Endothelial cell of umbilical vein (primary cell): ENCODE data around the gene PCDHB2. TPM values are rescaled to one million over a fixed set of nuclear protein-coding genes. Genes with fewer than 3 reads are reported as not detected.
"Not testable (repeated sequence)": the region's sequence is repeated elsewhere in the genome, so short reads cannot be mapped to it uniquely, and the experiment has no call there.

Experiments used
- BruUV-seq: library from RNA; stranded (reverse); fragments of 400-500 nt; replicated peaks from 2 replicates; lab custom pipeline; 2021; lab: Mats Ljungman, UMichigan
- CTCF ChIA-PET: fragments of 300-600, 350-600 bp; sonication (Branson Sonifier 250); formaldehyde crosslinking; loops from one replicate; lab custom pipeline; 2021; ENCODE audit warnings: antibody characterized with exemption, inconsistent platforms; lab: Charles Lee
- POLR2A ChIA-PET: fragments of 300-600, 350-600 bp; sonication (Branson Sonifier 250); formaldehyde crosslinking; loops from one replicate; lab custom pipeline; 2021; ENCODE audit warnings: antibody characterized with exemption, inconsistent platforms; lab: Charles Lee
- DNase-seq: peaks from one replicate; pipeline ENCODE4 v3.0.0-alpha.2; 2011; ENCODE audit warnings: low read depth, low spot score
- FAIRE-seq: peaks from 2 replicates; lab custom pipeline; 2011; peaks lifted over from hg19 to GRCh38; lab: Jason Lieb, UNC
- H2AFZ ChIP-seq: 2 replicates; pipeline ENCODE4 v1.6.0; 2012; ENCODE audit warnings: low read depth, low read length, control low read depth, inconsistent platforms
- H3K27ac ChIP-seq: 2 replicates; pipeline ENCODE4 v1.5.1; 2011; ENCODE audit warnings: low read depth, mild to moderate bottlenecking, control low read depth, low read length, moderate library complexity; ENCODE audit not compliant: insufficient read depth
- H3K27me3 ChIP-seq, 2 experiments: 2 replicates each; pipeline versions ENCODE4 v1.6.0 to v1.6.1; 2011; ENCODE audit warnings: low read length in 2 of 2, mixed read lengths in 1 of 2; ENCODE audit not compliant: control insufficient read depth in 2 of 2, insufficient read depth in 2 of 2
- H3K36me3 ChIP-seq, 2 experiments: 2 replicates in 1 of 2; 3 replicates in 1 of 2; pipeline ENCODE4 v1.5.1; 2011; ENCODE audit warnings: low read length in 2 of 2, mild to moderate bottlenecking in 1 of 2, moderate library complexity in 1 of 2; ENCODE audit not compliant: control insufficient read depth in 2 of 2, insufficient read depth in 2 of 2; ENCODE audit errors: extremely low read depth in 1 of 2
- H3K4me1 ChIP-seq: 3 replicates; pipeline ENCODE4 v1.5.1; 2011; ENCODE audit warnings: mild to moderate bottlenecking, low read length; ENCODE audit not compliant: control insufficient read depth, insufficient read depth; ENCODE audit errors: extremely low read depth
- H3K4me2 ChIP-seq: 2 replicates; pipeline ENCODE4 v1.6.1; 2011; ENCODE audit warnings: low read length, control low read depth, mixed read lengths; ENCODE audit not compliant: insufficient read depth
- H3K4me3 ChIP-seq, 3 experiments: fragments of 200-600 bp in 1 of 3; sonication (generic), shearing (Covaris generic) in 1 of 3; replicated peaks in 1 of 3; 2 replicates each; pipeline ENCODE4 v1.5.1; 2011 to 2016; ENCODE audit warnings: control low read depth in 3 of 3, low read length in 3 of 3, mild to moderate bottlenecking in 2 of 3, inconsistent platforms in 1 of 3, low read depth in 1 of 3, moderate library complexity in 1 of 3; ENCODE audit not compliant: insufficient read depth in 1 of 3
- H3K79me2 ChIP-seq: 2 replicates; pipeline ENCODE4 v1.6.0; 2012; ENCODE audit warnings: low read length, inconsistent platforms; ENCODE audit not compliant: control insufficient read depth, insufficient read depth
- H3K9ac ChIP-seq: replicated peaks from 2 replicates; pipeline ENCODE3; 2011; ENCODE audit warnings: low read length, control low read depth; ENCODE audit not compliant: insufficient read depth; ENCODE audit errors: extremely low read depth
- H3K9me1 ChIP-seq: replicated peaks from 3 replicates; pipeline ENCODE4 v1.6.0; 2011; ENCODE audit warnings: mild to moderate bottlenecking, low read length; ENCODE audit not compliant: control insufficient read depth, insufficient read depth; ENCODE audit errors: extremely low read depth
- H3K9me3 ChIP-seq: replicated peaks from 2 replicates; pipeline ENCODE4 v1.5.1; 2012; ENCODE audit warnings: low read length, inconsistent platforms; ENCODE audit not compliant: control insufficient read depth, insufficient read depth
- H4K20me1 ChIP-seq: replicated peaks from 2 replicates; pipeline ENCODE3; 2011; ENCODE audit warnings: mild to moderate bottlenecking, low read length; ENCODE audit not compliant: control insufficient read depth, insufficient read depth; ENCODE audit errors: extremely low read depth
- EZH2 ChIP-seq: IDR thresholded peaks from 2 replicates; pipeline ENCODE4 v1.6.1; 2012; ENCODE audit warnings: borderline replicate concordance, low read depth, mild to moderate bottlenecking, moderate library complexity, low read length, inconsistent platforms; ENCODE audit not compliant: severe bottlenecking
- FOS ChIP-seq: IDR thresholded peaks from 2 replicates; pipeline ENCODE4 v1.6.1; 2011; ENCODE audit warnings: mild to moderate bottlenecking, low read length, moderate library complexity, borderline replicate concordance; ENCODE audit not compliant: insufficient read depth
- GATA2 ChIP-seq: IDR thresholded peaks from 2 replicates; pipeline ENCODE4 v1.7.0; 2011; ENCODE audit warnings: low read depth, mild to moderate bottlenecking, moderate library complexity, mixed read lengths, low read length; ENCODE audit not compliant: insufficient read length, insufficient read depth
- JUN ChIP-seq: IDR thresholded peaks from 2 replicates; pipeline ENCODE4 v1.6.1; 2011; ENCODE audit warnings: borderline replicate concordance, low read depth; ENCODE audit not compliant: insufficient read length, insufficient read depth
- MYC ChIP-seq: IDR thresholded peaks from one replicate; pipeline ENCODE4 v1.6.1; 2011; ENCODE audit warnings: mild to moderate bottlenecking, low read depth, low read length
- POLR2A ChIP-seq: IDR thresholded peaks from 2 replicates; pipeline ENCODE4 v1.6.1; 2012; ENCODE audit warnings: low read depth, mild to moderate bottlenecking, control low read depth, low read length
- POLR2AphosphoS5 ChIP-seq: IDR thresholded peaks from 2 replicates; pipeline ENCODE4 v1.6.1; 2012; ENCODE audit warnings: low read depth, mild to moderate bottlenecking, control low read depth, low read length, moderate library complexity; ENCODE audit not compliant: insufficient read depth
- dilution Hi-C: fragments of 300-500 bp; cut with MboI; formaldehyde crosslinking; loops from one replicate; pipeline ENCODE4 v1.15.0; 2019; ENCODE audit warnings: low sequenced_read_pairs; ENCODE audit not compliant: extremely low pct_ligation_motif_present
- intact Hi-C: fragments of 100-400 bp; cut with micrococcal nuclease; formaldehyde crosslinking; loops from one replicate; pipeline ENCODE4 v1.10.0; 2022
- polyA plus RNA-seq, 4 experiments: library from polyadenylated mRNA; depleted of rRNA in 3 of 4; stranded (reverse) in 3 of 4; unstranded in 1 of 4; fragments of >200 nt; gene quantifications; 2 replicates each; pipeline versions ENCODE4 v1.2.1 to v1.2.3, GENCODE V29; 2011 to 2012; ENCODE audit warnings: missing spikeins in 1 of 4
- total RNA-seq: library from RNA; stranded (reverse); gene quantifications from 2 replicates; pipeline ENCODE4 v1.2.3, GENCODE V29; 2021
- TF ChIP-seq, protein P1 (sequence below), 2 donors: IDR thresholded peaks; 1 replicate in 1 of 2; 2 replicates in 1 of 2; pipeline ENCODE4 v1.5.1; 2011; ENCODE audit warnings: low read length in 2 of 2, mild to moderate bottlenecking in 2 of 2, moderate library complexity in 2 of 2, control low read depth in 1 of 2, inconsistent platforms in 1 of 2, low read depth in 1 of 2; ENCODE audit not compliant: insufficient read depth in 1 of 2; ENCODE audit errors: extremely low read depth in 1 of 2
- TF ChIP-seq, protein P2 (sequence below): IDR thresholded peaks from 2 replicates; pipeline ENCODE4 v1.6.1; 2011; ENCODE audit not compliant: insufficient read depth, insufficient read length

PCDHB2 gene
- total and polyA plus RNA-seq, 2 donors (not counting 3 experiments of a cell fraction or from before 2014, with no cell fraction given) = 0.40 to 0.58 TPM

GRCh38 chr5:141135718-141136266 lies 41.4 kb downstream of the PCDHB2 start:
- H2AFZ ChIP-seq = no peak overlapping the region
- dilution Hi-C loops (no loop called here), intact Hi-C loops (no loop called here)
- no peak overlapping the region for H3K4me2 ChIP-seq
- no peak overlapping the region for H3K4me3 ChIP-seq
- ChIA-PET CTCF (interaction anchor here (1.0 kb wide), 1 partner anchor 10 kb away, joined by 3 read pairs; no protein-coding TSS in a partner anchor), POLR2A (no interaction called here)
- DNase-seq = no peak
- no peak overlapping the region for H3K27ac ChIP-seq
- no peak overlapping the region for H3K9ac ChIP-seq
- H3K27me3 ChIP-seq = no peaks in the 10 kb centered on the region
- no peaks in the 10 kb centered on the region for H4K20me1 ChIP-seq
- FAIRE-seq = no peak
- no peaks in the 10 kb centered on the region for H3K4me1 ChIP-seq
- TF ChIP-seq JUN = no peak
- no peak for TF ChIP-seq GATA2
- TF ChIP-seq, protein P1, sequence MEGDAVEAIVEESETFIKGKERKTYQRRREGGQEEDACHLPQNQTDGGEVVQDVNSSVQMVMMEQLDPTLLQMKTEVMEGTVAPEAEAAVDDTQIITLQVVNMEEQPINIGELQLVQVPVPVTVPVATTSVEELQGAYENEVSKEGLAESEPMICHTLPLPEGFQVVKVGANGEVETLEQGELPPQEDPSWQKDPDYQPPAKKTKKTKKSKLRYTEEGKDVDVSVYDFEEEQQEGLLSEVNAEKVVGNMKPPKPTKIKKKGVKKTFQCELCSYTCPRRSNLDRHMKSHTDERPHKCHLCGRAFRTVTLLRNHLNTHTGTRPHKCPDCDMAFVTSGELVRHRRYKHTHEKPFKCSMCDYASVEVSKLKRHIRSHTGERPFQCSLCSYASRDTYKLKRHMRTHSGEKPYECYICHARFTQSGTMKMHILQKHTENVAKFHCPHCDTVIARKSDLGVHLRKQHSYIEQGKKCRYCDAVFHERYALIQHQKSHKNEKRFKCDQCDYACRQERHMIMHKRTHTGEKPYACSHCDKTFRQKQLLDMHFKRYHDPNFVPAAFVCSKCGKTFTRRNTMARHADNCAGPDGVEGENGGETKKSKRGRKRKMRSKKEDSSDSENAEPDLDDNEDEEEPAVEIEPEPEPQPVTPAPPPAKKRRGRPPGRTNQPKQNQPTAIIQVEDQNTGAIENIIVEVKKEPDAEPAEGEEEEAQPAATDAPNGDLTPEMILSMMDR (IDR thresholded peaks at IDR 0.05; ENCODE audit: extremely low read depth in 1 of 2, insufficient read depth in 1 of 2, low read depth in 1 of 2, low read length in 2 of 2) = no peak
- TF ChIP-seq, protein P2, sequence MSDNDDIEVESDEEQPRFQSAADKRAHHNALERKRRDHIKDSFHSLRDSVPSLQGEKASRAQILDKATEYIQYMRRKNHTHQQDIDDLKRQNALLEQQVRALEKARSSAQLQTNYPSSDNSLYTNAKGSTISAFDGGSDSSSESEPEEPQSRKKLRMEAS = no peak
- no peak for TF ChIP-seq MYC
- no peak for TF ChIP-seq EZH2
- no peak for TF ChIP-seq POLR2AphosphoS5
- no peak for TF ChIP-seq POLR2A
- TF ChIP-seq FOS = no peak
- no peaks in the 10 kb centered on the region for H3K79me2 ChIP-seq
- no peaks in the 10 kb centered on the region for H3K9me1 ChIP-seq
- no peaks in the 10 kb centered on the region for H3K9me3 ChIP-seq
- H3K36me3 ChIP-seq = no peaks in the 10 kb centered on the region
- BruUV-seq = no TSS peak

DNA sequence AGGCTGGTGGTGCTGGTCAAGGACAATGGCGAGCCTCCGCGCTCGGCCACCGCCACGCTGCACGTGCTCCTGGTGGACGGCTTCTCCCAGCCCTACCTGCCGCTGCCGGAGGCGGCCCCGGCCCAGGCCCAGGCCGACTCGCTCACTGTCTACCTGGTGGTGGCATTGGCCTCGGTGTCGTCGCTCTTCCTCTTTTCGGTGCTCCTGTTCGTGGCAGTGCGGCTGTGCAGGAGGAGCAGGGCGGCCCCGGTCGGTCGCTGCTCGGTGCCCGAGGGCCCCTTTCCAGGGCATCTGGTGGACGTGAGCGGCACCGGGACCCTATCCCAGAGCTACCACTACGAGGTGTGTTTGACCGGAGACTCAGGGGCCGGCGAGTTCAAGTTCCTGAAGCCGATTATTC lies 42.9 kb downstream of the PCDHB2 start:
- dilution Hi-C loops, H3K4me2 ChIP-seq, H3K27ac ChIP-seq, FAIRE-seq, H3K36me3 ChIP-seq, H3K9me1 ChIP-seq, H3K4me3 ChIP-seq, H4K20me1 ChIP-seq, H3K9me3 ChIP-seq, CTCF ChIA-PET, POLR2A ChIA-PET, intact Hi-C loops, H2AFZ ChIP-seq, DNase-seq, BruUV-seq, H3K27me3 ChIP-seq, H3K4me1 ChIP-seq, H3K79me2 ChIP-seq, H3K9ac ChIP-seq: not testable (repeated sequence)
